DND-41 (cell line): Measurements from ENCODE around the gene SND1.

Experiments used
- CTCF ChIP-seq: IDR thresholded peaks from 2 replicates; pipeline ENCODE4 v1.5.1; 2012; ENCODE audit warnings: borderline replicate concordance, low read length, moderate library complexity, mild to moderate bottlenecking; ENCODE audit not compliant: poor library complexity, severe bottlenecking; ENCODE audit errors: extremely low read depth
- EZH2 ChIP-seq: IDR thresholded peaks from 3 replicates; pipeline ENCODE4 v1.6.1; 2012; ENCODE audit warnings: borderline replicate concordance, low read depth, mild to moderate bottlenecking, moderate library complexity, low read length, inconsistent platforms; ENCODE audit not compliant: severe bottlenecking

GRCh38 chr7:128102490-128103291 lies 450.7 kb downstream of the SND1 start:
- TF ChIP-seq CTCF (no peak), EZH2 (no peak)
